Measurements from ENCODE around the gene TOR1A. TPM values are rescaled to one million over a fixed set of nuclear protein-coding genes. Genes with fewer than 3 reads are reported as not detected.

TOR1A gene
- total RNA-seq, 2 experiments from 2014 or later, result 31.9 to 32.4 TPM

DNA sequence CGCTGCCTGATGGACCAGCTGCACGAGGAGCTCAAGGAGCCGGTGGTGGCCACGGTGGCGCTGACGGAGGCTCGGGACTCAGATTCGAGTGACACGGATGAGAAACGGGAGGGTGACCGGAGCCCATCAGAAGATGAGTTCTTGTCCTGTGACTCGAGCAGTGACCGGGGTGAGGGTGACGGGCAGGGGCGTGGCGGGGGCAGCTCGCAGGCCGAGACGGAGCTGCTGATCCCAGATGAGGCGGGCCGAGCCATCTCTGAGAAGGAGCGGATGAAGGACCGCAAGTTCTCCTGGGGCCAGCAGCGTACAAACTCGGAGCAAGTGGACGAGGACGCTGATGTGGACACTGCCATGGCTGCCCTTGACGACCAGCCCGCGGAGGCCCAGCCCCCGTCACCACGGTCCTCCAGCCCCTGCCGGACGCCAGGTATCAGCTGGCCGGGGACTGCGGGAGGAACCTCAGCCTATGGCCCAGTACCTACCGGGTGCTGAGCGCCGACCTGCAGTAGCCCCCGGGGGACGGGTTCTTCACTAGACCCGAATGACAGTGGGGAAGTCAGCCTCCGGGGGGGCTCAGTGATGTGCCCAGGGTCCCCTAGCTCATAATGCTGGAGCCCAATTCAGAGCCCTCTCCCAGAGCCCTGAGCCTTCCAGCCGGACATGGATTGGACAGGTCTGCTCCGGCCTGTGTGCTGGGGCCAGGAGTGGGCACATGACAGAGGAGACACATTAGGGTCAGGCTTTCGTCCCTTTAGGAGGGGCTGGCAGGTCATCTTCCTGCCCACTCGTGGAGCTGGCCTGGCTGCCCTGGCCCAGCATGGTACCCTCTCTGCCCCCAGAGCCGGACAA is 44.3 kb upstream of the TOR1A start:
- peaks cover 61% of the 10 kb centered on the region for H3K36me3 Mint-ChIP-seq (ENCODE audit: low read depth)
- TF ChIP-seq, protein P1, sequence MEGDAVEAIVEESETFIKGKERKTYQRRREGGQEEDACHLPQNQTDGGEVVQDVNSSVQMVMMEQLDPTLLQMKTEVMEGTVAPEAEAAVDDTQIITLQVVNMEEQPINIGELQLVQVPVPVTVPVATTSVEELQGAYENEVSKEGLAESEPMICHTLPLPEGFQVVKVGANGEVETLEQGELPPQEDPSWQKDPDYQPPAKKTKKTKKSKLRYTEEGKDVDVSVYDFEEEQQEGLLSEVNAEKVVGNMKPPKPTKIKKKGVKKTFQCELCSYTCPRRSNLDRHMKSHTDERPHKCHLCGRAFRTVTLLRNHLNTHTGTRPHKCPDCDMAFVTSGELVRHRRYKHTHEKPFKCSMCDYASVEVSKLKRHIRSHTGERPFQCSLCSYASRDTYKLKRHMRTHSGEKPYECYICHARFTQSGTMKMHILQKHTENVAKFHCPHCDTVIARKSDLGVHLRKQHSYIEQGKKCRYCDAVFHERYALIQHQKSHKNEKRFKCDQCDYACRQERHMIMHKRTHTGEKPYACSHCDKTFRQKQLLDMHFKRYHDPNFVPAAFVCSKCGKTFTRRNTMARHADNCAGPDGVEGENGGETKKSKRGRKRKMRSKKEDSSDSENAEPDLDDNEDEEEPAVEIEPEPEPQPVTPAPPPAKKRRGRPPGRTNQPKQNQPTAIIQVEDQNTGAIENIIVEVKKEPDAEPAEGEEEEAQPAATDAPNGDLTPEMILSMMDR (IDR thresholded peaks at IDR 0.05), result no peak
- H3K27ac Mint-ChIP-seq, result peak overlapping the region; percentile 94
- no peaks in the 10 kb centered on the region for H3K27me3 Mint-ChIP-seq
- CTCF ChIA-PET, result interaction anchor here (0.9 to 1.9 kb wide), 8 partner anchors 8 to 33 kb away, joined by 3 to 8 read pairs (median 4); partner anchors contain the start of genes C9orf78 and USP20
- H3K9me3 Mint-ChIP-seq, result no peaks in the 10 kb centered on the region
- H3K4me3 Mint-ChIP-seq, result peak overlapping the region; percentile 69
- intact Hi-C loops (cut with micrococcal nuclease), result no loop called here
- peaks cover 76% of the 10 kb centered on the region for H3K4me1 Mint-ChIP-seq (ENCODE audit: low read depth)
- ATAC-seq (no peak), DNase-seq (no peak)
- POLR2A ChIA-PET, result interaction anchor here (0.6 to 7.6 kb wide), 18 partner anchors 8 to 185 kb away, joined by 3 to 114 read pairs (median 4); partner anchors contain the start of genes C9orf78, TOR1B and USP20

DNA sequence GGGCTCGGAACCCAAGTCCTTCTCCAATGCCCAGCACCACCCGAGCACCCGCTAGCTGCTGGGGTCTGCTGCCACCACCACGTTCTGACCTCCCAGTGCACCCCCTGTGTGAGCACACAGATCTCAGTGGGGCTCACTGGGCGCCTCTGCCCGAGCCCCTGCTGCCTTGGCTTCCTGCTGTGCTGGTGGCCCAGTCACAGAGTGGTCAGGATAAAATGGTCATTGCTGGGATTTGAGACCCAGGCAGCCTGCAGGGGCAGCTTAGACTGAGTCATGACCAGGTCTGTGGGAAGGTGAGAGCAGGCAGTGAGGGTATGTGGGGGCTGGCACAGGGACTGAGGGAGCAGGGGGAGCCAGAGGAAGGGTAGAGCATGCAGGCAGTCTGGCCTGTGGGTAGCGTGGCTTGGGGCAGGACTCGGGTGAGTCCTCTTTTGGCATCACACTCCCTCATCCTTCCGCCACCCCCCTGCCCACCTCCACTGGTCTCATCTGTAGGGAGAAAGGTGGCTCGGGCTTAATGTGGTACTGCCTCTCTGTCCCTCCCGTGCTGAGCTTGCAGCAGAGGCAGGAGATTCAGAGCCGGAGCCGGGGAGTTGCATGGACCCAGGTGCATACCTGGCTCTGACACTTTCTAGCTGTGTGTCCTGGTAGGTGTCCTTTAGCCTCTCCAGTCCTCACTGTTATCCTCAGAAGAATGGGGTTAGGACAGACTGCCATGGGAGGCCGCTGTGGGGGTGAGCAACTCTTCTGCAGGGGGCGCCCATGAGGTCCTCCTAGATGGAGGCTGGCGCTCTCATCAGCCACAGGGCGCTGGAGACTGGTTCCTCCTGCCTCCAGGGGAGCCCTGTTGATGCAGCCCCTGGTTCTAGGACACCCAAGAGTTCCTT is 43.4 kb upstream of the TOR1A start:
- peak overlapping the region; percentile 53 for H3K4me3 Mint-ChIP-seq
- peak overlapping the region; percentile 94 for H3K27ac Mint-ChIP-seq
- no peaks in the 10 kb centered on the region for H3K9me3 Mint-ChIP-seq
- ATAC-seq, result peak; percentile 16
- CTCF ChIA-PET, result interaction anchor here (0.9 to 1.7 kb wide), 4 partner anchors 9 to 25 kb away, joined by 3 to 6 read pairs (median 3); no protein-coding TSS in a partner anchor
- peaks cover 62% of the 10 kb centered on the region for H3K36me3 Mint-ChIP-seq (ENCODE audit: low read depth)
- no peaks in the 10 kb centered on the region for H3K27me3 Mint-ChIP-seq
- POLR2A ChIA-PET, result interaction anchor here (0.6 to 7.6 kb wide), 15 partner anchors 9 to 394 kb away, joined by 3 to 114 read pairs (median 4); partner anchors contain the start of genes C9orf78, TOR1B and USP20
- DNase-seq, result peak; percentile 77
- TF ChIP-seq, protein P1 (IDR thresholded peaks at IDR 0.05), result peak; percentile 39
- H3K4me1 Mint-ChIP-seq (ENCODE audit: low read depth), result peaks cover 80% of the 10 kb centered on the region
- intact Hi-C loops (cut with micrococcal nuclease), result no loop called here

DNA sequence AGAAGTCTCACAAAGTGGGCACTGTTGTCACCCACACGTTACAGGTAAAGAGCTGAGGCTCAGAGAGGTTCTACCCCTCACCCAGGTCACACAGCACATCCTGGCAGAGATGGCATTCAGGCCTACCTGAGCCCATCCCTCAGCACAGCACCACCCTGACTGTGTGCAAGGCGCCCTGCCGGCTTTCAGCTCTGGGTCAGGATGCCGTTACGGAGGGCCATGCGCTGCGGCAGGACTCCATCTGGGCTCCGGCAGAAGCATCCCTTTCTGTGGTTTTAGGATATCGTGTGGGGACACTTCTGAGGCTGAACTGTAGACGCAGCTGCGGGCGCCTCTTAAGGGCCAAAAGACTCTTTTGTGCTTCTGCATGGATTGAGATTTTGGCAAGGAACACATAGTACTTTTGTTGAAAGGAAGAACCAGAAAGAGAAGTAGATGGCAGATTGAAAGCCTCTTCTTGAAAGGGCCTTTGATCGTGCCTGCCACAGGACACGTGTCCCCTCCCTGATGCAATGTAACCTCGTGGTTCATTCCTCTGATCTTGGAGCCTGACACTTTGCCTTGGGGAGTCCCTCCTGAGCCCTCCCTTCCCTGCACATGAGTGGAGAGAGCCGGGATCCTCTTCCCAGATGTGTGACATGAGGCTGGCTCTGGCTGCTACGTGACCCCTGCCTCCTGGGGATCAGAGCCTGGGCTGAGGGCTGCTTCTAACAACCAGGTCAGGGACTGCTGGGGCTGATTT is 42.6 kb upstream of the TOR1A start:
- TF ChIP-seq, protein P1 (IDR thresholded peaks at IDR 0.05), result no peak
- Mint-ChIP-seq H3K36me3 (ENCODE audit: low read depth) (peaks cover 66% of the 10 kb centered on the region), H3K4me3 (peak overlapping the region; percentile 53), H3K9me3 (no peaks in the 10 kb centered on the region), H3K27me3 (no peaks in the 10 kb centered on the region), H3K4me1 (ENCODE audit: low read depth) (peaks cover 81% of the 10 kb centered on the region), H3K27ac (peak overlapping the region; percentile 94)
- ChIA-PET POLR2A (interaction anchor here (0.6 to 7.6 kb wide), 11 partner anchors 8 to 393 kb away, joined by 3 to 114 read pairs (median 5); partner anchors contain the start of genes C9orf78 and USP20), CTCF (interaction anchor here (1.4 to 1.7 kb wide), 2 partner anchors 9 to 19 kb away, joined by 3 to 6 read pairs; no protein-coding TSS in a partner anchor)
- intact Hi-C loops (cut with micrococcal nuclease), result no loop called here
- ATAC-seq, result no peak
- peak; percentile 69 for DNase-seq

DNA sequence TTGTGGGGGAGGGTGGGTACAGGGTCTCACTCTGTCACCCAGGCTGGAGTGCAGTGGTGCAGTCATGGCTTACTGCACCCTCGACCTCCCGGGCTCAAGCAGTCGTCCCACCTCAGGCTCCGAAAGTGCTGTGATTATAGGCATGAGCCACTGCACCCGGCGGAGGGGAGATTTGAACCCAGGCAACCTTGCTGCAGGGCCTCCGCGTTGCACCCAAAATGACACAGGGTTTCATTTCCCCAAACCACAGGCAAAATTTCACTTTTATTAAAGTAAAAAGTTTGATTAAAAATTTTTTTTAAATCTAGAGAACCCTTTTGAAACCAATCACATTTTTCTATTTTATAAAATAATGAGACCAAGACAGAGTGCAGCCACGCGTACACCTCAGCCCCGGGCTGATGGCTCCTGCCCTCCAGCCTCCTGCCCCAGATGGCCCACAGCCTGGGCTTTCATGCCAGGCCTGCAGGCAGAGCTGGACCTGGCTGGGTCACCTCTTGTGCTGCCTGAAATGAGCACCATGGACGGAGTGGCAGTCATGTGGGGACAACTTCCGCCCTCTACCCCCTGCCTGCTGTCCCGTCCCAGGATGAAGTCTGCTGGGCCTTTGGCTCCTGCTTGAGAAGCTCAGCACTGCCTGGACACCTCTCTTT is 41.9 kb upstream of the TOR1A start:
- Mint-ChIP-seq H3K36me3 (ENCODE audit: low read depth) (peaks cover 66% of the 10 kb centered on the region), H3K4me3 (peak overlapping the region; percentile 53), H3K9me3 (no peaks in the 10 kb centered on the region), H3K4me1 (ENCODE audit: low read depth) (peaks cover 82% of the 10 kb centered on the region), H3K27me3 (no peaks in the 10 kb centered on the region), H3K27ac (peak overlapping the region; percentile 94)
- TF ChIP-seq, protein P1 (IDR thresholded peaks at IDR 0.05), result no peak
- DNase-seq (no peak), ATAC-seq (no peak)
- ChIA-PET CTCF (interaction anchor here (1.0 kb wide), 1 partner anchor 11 kb away, joined by 3 read pairs; no protein-coding TSS in a partner anchor), POLR2A (interaction anchor here (1.0 to 7.6 kb wide), 7 partner anchors 13 to 45 kb away, joined by 3 to 114 read pairs (median 6); partner anchors contain the start of genes C9orf78 and USP20)
- intact Hi-C loops (cut with micrococcal nuclease), result no loop called here

All from activated CD8-positive, alpha-beta T cell treated with anti-CD3 and anti-CD28 coated beads for 36 hours (primary cell).